Stimulated activated naive CD4-positive, alpha-beta T cell treated with Interleukin-2 at 50 U/mL for 16 hours (primary cell): ENCODE measurements around the gene PTRH1.

ENCODE experiments used
- DNase-seq: peaks from one replicate; lab custom pipeline; 2025; lab: John Stamatoyannopoulos, UW

Gene PTRH1

GRCh38 chr9:127697575-127697974, 17.9 kb downstream of the PTRH1 start:
- no peak for DNase-seq

GRCh38 chr9:127694890-127695720, 20.4 kb downstream of the PTRH1 start:
- DNase-seq: no peak

DNA sequence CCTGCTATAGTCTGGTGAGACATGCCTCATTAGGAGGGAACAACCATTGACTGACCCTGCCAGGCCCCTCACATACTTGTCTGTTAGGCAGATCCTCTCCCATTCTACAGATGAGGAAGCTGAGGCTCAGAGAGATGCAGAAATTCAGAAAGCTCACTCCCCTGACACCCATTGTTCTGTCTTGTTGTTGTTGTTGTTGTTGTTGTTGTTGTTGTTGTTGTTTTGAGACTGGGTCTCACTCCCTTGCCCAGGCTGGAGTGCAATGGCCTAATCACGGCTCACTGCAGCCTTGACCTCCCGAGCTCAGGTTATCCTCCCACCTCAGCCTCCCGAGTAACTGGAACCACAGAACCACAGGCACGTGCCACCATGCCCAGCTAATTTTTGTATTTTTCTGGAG, 21.8 kb downstream of the PTRH1 start:
- DNase-seq: no peak

GRCh38 chr9:127693143-127693542, 22.3 kb downstream of the PTRH1 start:
- DNase-seq: no peak

DNA sequence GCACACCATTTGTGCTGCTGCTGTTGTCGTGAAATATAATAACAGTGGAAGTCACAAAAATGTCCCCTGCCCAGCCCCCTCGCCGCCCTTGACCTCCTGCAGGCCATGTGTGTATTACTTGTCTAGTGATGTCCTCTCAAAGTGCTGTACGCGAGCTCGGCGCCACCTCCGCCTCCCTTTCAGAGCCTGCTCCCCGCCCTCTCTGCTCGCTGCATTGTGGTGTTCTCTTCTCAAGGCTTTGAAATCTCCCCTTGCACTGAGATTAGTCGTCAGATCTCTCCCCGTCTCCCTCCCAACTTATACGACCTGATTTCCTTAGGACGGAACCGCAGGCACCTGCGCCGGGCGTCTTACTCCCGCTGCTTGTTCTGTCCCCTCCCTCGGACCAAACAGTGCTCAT, 23.4 kb downstream of the PTRH1 start:
- DNase-seq: no peak

DNA sequence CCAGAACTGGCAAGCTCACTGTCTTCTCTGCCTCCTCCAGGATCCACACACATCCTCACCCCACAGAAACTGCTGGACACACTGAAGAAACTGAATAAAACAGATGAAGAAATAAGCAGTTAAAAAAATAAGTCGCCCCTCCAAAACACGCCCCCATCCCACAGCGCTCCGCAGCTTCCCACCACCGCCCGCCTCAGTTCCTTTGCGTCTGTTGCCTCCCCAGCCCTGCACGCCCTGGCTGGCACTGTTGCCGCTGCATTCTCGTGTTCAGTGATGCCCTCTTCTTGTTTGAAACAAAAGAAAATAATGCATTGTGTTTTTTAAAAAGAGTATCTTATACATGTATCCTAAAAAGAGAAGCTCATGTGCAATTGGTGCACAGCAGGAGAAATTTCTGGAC, 24.7 kb downstream of the PTRH1 start:
- no peak for DNase-seq

GRCh38 chr9:127689329-127690000, 26.0 kb downstream of the PTRH1 start:
- DNase-seq: no peak

- no peak for DNase-seq
Observed at GRCh38 chr9:127686461-127687393, 28.7 kb downstream of the PTRH1 start.

DNA sequence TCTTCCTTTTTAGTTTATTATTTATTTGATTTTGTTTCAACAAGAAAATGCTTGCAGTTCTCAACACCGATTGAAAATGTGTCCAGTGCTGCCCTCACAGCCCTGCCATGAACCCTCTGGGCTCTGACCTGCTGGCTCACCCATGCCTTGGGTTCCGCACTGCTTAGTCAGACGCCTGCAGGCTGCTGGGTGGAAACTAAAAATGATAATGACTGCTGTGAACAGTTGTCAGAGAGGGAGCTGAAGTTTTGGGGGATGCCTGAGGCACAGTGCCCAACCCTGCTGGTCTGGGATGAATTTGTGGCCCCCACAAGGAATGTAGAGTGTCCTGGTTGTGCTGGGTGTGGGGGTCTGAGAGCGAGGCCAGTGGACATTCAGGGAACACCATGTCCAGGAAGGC, 30.9 kb downstream of the PTRH1 start:
- no peak for DNase-seq

DNA sequence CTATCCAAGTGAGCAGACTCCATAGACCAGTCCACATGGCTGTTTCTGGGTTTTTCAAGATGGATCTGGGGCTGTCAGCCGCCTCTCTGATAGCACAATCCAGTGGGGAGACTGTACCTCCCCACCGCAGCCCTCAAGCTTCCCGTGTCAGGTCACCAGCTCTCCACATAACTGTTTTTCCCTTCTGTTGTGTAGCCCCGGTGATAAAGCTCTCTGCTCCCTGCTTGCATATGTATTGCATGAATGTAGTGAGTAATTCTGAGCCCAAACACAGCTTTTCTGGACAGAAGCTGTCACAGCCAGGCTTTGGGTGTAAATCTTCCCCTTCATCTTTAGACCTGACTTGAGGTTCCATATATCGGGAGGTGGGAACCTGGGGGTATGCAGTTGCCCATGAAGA, 31.7 kb downstream of the PTRH1 start:
- no peak for DNase-seq

- no peak for DNase-seq
Observed at GRCh38 chr9:127682351-127683136, 32.9 kb downstream of the PTRH1 start.

DNA sequence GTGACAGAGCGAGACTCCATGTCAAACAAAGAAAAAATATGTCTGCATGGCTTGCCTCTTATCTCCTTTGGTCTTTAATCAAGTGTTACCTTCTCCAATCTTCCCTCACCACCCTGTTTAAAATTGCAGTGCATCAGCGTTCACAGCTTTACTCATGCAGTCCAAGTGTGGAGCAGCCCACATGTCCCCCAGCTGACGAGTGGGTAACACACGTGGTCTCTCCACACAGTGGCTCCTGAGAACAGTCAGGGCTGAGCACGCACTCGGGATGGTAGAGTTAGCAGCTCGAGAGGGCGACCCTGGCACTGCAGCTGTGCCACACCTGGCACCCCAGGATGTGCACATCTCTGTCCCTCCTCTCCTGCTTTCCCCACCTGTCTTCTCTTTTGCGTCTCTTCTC, 34.6 kb downstream of the PTRH1 start:
- no peak for DNase-seq

GRCh38 chr9:127680226-127680625, 35.2 kb downstream of the PTRH1 start:
- no peak for DNase-seq

GRCh38 chr9:127679506-127679905, 36.0 kb downstream of the PTRH1 start:
- DNase-seq: no peak

- no peak for DNase-seq
Observed at GRCh38 chr9:127676638-127677037, 38.8 kb downstream of the PTRH1 start.

DNA sequence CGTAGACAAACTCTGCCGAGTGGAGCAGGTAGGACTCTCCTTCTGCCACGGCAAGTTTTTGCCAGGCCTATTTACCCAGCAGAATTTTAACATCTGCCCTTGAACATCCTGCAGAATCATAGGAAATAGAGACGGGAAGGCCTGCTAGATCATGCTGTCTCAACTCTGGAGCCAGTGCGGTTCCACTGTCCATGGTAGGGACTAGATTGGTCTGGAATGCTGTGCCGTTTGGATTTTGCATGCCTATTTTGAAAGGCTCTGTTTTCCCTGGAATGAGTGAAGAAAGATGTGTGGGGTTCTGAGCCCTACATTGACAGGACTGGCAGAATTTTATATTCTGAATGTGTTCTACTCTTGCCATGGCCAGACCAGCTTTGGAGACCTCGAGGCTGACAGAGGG, 42.2 kb downstream of the PTRH1 start:
- DNase-seq: no peak

DNA sequence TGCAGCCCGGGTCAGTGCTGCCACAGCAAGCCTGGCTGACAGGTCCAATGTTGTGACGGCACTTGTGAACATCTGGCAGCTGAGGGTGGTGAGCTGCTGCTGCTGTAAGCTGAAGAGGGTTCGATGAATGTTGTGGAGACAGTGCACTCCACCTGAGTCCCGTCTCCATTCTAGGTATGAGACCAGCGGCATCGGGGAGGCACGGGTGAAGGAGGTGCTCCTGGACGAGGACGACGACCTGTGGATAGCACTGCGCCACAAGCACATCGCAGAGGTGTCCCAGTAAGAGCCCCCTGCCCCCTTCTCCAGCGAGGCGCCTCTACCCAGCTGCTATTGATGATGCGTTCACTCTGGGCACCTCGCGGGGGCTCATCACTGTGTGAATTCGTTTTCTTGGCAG, 47.6 kb downstream of the PTRH1 start:
- DNase-seq: no peak

DNA sequence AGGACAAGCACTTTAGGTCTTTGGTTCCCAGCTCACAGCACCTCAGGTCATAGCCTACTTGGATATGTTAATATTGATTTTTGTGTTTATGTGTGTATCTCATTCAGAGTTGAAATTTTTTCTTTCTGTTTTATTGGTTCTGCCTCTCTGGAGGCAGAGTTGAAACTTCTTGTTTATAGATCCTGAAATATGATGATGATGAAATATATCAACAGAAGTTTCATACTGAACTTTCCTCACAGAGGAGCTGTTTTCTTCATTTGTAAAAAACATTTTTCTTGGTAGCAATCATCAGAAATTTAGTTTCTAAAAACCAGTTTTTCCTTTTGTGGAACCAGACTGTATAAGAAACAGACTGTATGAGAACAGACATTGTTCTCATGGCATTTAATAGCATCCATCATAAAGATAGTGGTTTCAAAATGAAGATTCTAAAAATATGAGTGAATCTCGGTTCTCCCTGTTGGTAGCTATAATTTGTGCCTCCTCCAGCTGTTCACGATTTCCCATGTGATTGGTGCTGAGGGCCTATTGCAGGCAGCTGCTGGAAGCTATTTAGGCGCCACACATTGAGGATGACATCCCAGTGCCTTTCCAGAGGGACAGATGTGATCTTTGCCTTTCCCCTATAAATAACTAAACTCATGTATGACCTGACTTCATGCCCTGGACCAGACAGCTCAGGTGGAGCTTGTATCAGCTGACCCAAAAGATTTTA, 48.2 kb downstream of the PTRH1 start:
- no peak for DNase-seq

DNA sequence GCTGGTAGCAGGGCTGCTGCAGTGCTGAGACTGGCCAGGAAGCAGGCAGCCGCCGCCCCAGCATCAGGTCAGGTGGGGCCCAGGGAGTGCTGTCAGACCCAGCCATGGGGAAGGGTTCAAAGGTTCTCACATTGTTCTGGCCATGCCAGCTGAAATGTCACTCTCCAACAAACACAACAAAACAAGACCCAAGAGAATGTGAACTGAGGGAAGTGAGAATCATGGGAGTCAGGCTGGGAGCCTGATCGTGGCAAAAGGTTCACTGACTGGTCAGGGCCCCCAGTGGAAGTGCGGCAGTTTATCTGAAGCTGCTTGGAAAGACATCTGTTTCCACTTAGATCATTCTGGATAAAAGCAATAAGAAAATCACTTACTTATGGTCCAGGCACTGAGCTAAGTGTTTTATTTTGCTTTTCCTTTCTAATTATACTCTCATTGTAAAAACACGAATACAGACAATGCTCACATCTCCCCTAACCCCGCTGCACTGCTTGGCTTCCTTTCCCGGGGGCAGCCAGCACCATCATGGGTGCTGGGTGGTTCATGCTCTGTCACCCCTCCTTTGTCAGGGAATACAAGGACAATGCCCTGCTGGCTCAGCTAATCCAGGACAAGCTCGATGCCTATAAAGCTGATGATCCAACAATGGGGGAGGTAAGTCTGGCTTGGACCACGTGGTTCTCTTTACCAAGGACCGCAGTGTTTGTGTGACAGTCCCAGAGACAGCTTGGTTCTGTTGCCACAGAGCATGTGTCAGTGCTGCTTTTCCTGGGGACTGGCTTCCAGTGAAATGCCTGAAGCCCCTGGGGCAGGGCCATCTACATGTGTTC, 50.6 kb downstream of the PTRH1 start:
- DNase-seq: no peak

DNA sequence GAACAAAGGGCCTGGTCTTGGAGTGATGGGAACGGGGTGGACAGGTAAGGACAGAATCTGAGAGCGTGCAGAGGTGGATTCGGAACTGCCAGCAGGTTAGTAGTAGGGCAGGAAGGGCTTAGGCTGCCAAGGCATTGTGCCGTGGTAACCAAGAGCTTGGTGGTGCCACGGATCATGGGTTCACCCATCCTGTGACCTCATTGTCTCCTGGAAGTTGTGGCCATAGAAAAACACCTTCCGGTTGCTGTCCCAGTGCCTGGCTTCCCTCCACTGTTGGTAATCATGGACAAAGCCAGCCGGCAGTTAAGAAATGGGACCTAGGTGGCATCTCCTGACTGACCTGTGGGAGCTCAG, 51.2 kb downstream of the PTRH1 start:
- no peak for DNase-seq
